ENCODE measurements around the gene GRIP2.
A peak's percentile ranks its signal among the peaks of the same experiment; 100 is the strongest.
"Not testable (repeated sequence)": the region's sequence is repeated elsewhere in the genome, so short reads cannot be mapped to it uniquely, and the experiment has no call there.

The GRIP2 gene

GRCh38 chr3:14524311-14524711 lies 15.8 kb downstream of the GRIP2 start:
- H3K27ac ChIP-seq, result peak overlapping the region in 1 of 21 experiments; percentile 1
- H3K4me3 ChIP-seq, result no peak overlapping the region

GRCh38 chr3:14523792-14524191 lies 16.4 kb downstream of the GRIP2 start:
- Histone ChIP-seq H3K27ac (no peak overlapping the region), H3K4me3 (no peak overlapping the region)

GRCh38 chr3:14522768-14523167 lies 17.4 kb downstream of the GRIP2 start:
- Histone ChIP-seq H3K4me3 (no peak overlapping the region), H3K27ac (no peak overlapping the region)

GRCh38 chr3:14522129-14522691 lies 17.9 kb downstream of the GRIP2 start:
- no peak overlapping the region for H3K27ac ChIP-seq
- H3K4me3 ChIP-seq, result no peak overlapping the region

GRCh38 chr3:14521611-14522010 lies 18.5 kb downstream of the GRIP2 start:
- no peak overlapping the region for H3K4me3 ChIP-seq
- H3K27ac ChIP-seq, result no peak overlapping the region

- no peak overlapping the region for H3K4me3 ChIP-seq
- H3K27ac ChIP-seq, result no peak overlapping the region
These were observed 19.2 kb downstream of the GRIP2 start for GRCh38 chr3:14520967-14521366.

GRCh38 chr3:14520149-14520548 lies 20.0 kb downstream of the GRIP2 start:
- H3K27ac ChIP-seq, result no peak overlapping the region

GRCh38 chr3:14519406-14519805 lies 20.7 kb downstream of the GRIP2 start:
- Histone ChIP-seq H3K4me3 (no peak overlapping the region), H3K27ac (no peak overlapping the region)

More at GRCh38 chr3:14520149-14520548, 20.0 kb downstream of the GRIP2 start:
- no peak overlapping the region for H3K4me3 ChIP-seq

- no peak overlapping the region for H3K27ac ChIP-seq
- no peak overlapping the region for H3K4me3 ChIP-seq
These were observed 21.2 kb downstream of the GRIP2 start for GRCh38 chr3:14518893-14519292.

- Histone ChIP-seq H3K4me3 (no peak overlapping the region), H3K27ac (no peak overlapping the region)
These were observed 21.7 kb downstream of the GRIP2 start for GRCh38 chr3:14518432-14518802.

GRCh38 chr3:14517601-14518431 lies 22.3 kb downstream of the GRIP2 start:
- Histone ChIP-seq H3K27ac (no peak overlapping the region), H3K4me3 (no peak overlapping the region)

- no peak overlapping the region for H3K4me3 ChIP-seq
- no peak overlapping the region for H3K27ac ChIP-seq
These were observed 23.3 kb downstream of the GRIP2 start for GRCh38 chr3:14516738-14517345.

- H3K4me3 ChIP-seq, H3K27ac ChIP-seq: not testable (repeated sequence)
These were observed 24.6 kb downstream of the GRIP2 start for GRCh38 chr3:14515526-14515925.

GRCh38 chr3:14514323-14514720 lies 25.8 kb downstream of the GRIP2 start:
- Histone ChIP-seq H3K27ac (no peak overlapping the region), H3K4me3 (no peak overlapping the region)

- no peak overlapping the region for H3K27ac ChIP-seq
- no peak overlapping the region for H3K4me3 ChIP-seq
These were observed 26.4 kb downstream of the GRIP2 start for GRCh38 chr3:14513566-14514322.

- no peak overlapping the region for H3K4me3 ChIP-seq
- no peak overlapping the region for H3K27ac ChIP-seq
These were observed 27.2 kb downstream of the GRIP2 start for GRCh38 chr3:14512942-14513327.

GRCh38 chr3:14512281-14512941 lies 27.7 kb downstream of the GRIP2 start:
- H3K27ac ChIP-seq, result no peak overlapping the region
- H3K4me3 ChIP-seq, result no peak overlapping the region

GRCh38 chr3:14511623-14512280 lies 28.4 kb downstream of the GRIP2 start:
- Histone ChIP-seq H3K27ac (no peak overlapping the region), H3K4me3 (no peak overlapping the region)

- Histone ChIP-seq H3K4me3 (no peak overlapping the region), H3K27ac (no peak overlapping the region)
These were observed 29.1 kb downstream of the GRIP2 start for GRCh38 chr3:14510838-14511622.
